ENCODE results near the gene XNDC1N. TPM values are rescaled to one million over a fixed set of nuclear protein-coding genes. Genes with fewer than 3 reads are reported as not detected.

Gene XNDC1N
- total and polyA plus RNA-seq, 2 of the 4 experiments (the other 2 are of a cell fraction): 2.5 to 8.8 TPM

GRCh38 chr11:71933141-71933933 is 4.9 kb upstream of the XNDC1N start:
- Histone ChIP-seq H3K14ac (replicated peaks; ENCODE audit: low read depth, low read length) (no peak overlapping the region), H2AK9ac (replicated peaks; ENCODE audit: low read depth, low read length, poor library complexity) (no peak overlapping the region), H2BK120ac (ENCODE audit: low read depth, low read length) (no peak overlapping the region), H4K5ac (ENCODE audit: low read depth, low read length) (no peak overlapping the region), H2AK5ac (ENCODE audit: low read depth, low read length) (no peak overlapping the region), H2AFZ (replicated peaks; ENCODE audit: low read length, poor library complexity) (no peak overlapping the region), H4K91ac (ENCODE audit: insufficient read depth, low read depth, low read length) (no peak overlapping the region), H4K20me1 (ENCODE audit: insufficient read depth, low read length) (peaks cover 43% of the 10 kb centered on the region; the same call in 1 of the 2 replicates), H3K4me2 (ENCODE audit: low read depth, low read length) (no peak overlapping the region), H2BK15ac (ENCODE audit: low read depth, low read length) (no peak overlapping the region), H3K4me3 (ENCODE audit: insufficient read depth, low read depth, low read length) (no peak overlapping the region), H3K18ac (ENCODE audit: low read depth, low read length) (no peak overlapping the region), H3K56ac (ENCODE audit: extremely low read depth, insufficient read depth, low read length) (no peak overlapping the region), H3K9me3 (ENCODE audit: control insufficient read depth, insufficient read depth, low read length) (no peaks in the 10 kb centered on the region), H3K23ac (ENCODE audit: low read depth, low read length) (no peak overlapping the region), H3K27ac (ENCODE audit: insufficient read depth, low read length) (no peak overlapping the region), H2BK20ac (ENCODE audit: low read depth, low read length) (no peak overlapping the region), H3K4me1 (ENCODE audit: control insufficient read depth, insufficient read depth, low read length) (peaks cover 6% of the 10 kb centered on the region), H2BK5ac (ENCODE audit: low read depth, low read length, poor library complexity, severe bottlenecking) (no peak overlapping the region), H3K4ac (ENCODE audit: low read depth, low read length) (no peak overlapping the region), H3K9ac (ENCODE audit: low read depth, low read length) (no peak overlapping the region), H4K8ac (ENCODE audit: low read depth in 2 of 2, low read length in 2 of 2) (no peak overlapping the region), H3K36me3 (ENCODE audit: control insufficient read depth, insufficient read depth, low read length) (no peaks in the 10 kb centered on the region; the same call in 1 of the 2 replicates), H3K9me1 (ENCODE audit: insufficient read depth, low read length) (peaks cover 12% of the 10 kb centered on the region), H3K79me1 (ENCODE audit: low read depth in 1 of 2, low read length in 2 of 2) (peaks cover 27 to 71% of the 10 kb centered on the region in 2 experiments), H3K27me3 (ENCODE audit: control insufficient read depth, insufficient read depth, low read length) (no peaks in the 10 kb centered on the region)
- BruUV-seq (replicated peaks): no TSS peak
- WGBS, 2 experiments (ENCODE audit: extremely low coverage in 2 of 2, insufficient read length in 1 of 2): 92% methylated on average over 2 of the region's 4 CpGs; no CpG with 5 or more reads in 1 of the 2 experiments
- dilution Hi-C loops (cut with HindIII; ENCODE audit: low sequenced_read_pairs, unreplicated experiment) (no loop called here), intact Hi-C loops (cut with micrococcal nuclease) (no loop called here), in situ Hi-C loops (cut with MboI; ENCODE audit: low sequenced_read_pairs) (no loop called here)
- no peak for TF ChIP-seq RFX5 (IDR thresholded peaks at IDR 0.05; ENCODE audit: low read depth, low read length)
- ChIA-PET CTCF (no interaction called here), POLR2A (ENCODE audit: unreplicated experiment) (no interaction called here)
- DNase-seq (no peak), ATAC-seq (ENCODE audit: low read depth) (no peak)

All from IMR-90 (cell line).